ENCODE measurements around the gene SLC12A5.

Gene SLC12A5

GRCh38 chr20:46023999-46024398 lies 5.0 kb upstream of the SLC12A5 start:
- no peak for DNase-seq (ENCODE audit: low spot score)
- TF ChIP-seq CTCF (IDR thresholded peaks at IDR 0.05; ENCODE audit: extremely low read depth, insufficient read depth, missing control alignments): no peak
- in situ Hi-C loops (cut with MboI; ENCODE audit: low pct_unique_long_range_greater_than_20kb, low sequenced_read_pairs, unreplicated experiment): no loop called here

GRCh38 chr20:46025376-46025783 lies 3.6 kb upstream of the SLC12A5 start:
- DNase-seq (ENCODE audit: low spot score): no peak
- in situ Hi-C loops (cut with MboI; ENCODE audit: low pct_unique_long_range_greater_than_20kb, low sequenced_read_pairs, unreplicated experiment): no loop called here
- no peak for TF ChIP-seq CTCF (IDR thresholded peaks at IDR 0.05; ENCODE audit: extremely low read depth, insufficient read depth, missing control alignments)

- no peak for TF ChIP-seq CTCF (IDR thresholded peaks at IDR 0.05; ENCODE audit: extremely low read depth, insufficient read depth, missing control alignments)
- in situ Hi-C loops (cut with MboI; ENCODE audit: low pct_unique_long_range_greater_than_20kb, low sequenced_read_pairs, unreplicated experiment): no loop called here
- DNase-seq (ENCODE audit: low spot score): peak; percentile 63
Observed at GRCh38 chr20:46027245-46027853, 1.7 kb upstream of the SLC12A5 start.

GRCh38 chr20:46028110-46028509 lies 905 bp upstream of the SLC12A5 start:
- TF ChIP-seq CTCF (IDR thresholded peaks at IDR 0.05; ENCODE audit: extremely low read depth, insufficient read depth, missing control alignments): no peak
- in situ Hi-C loops (cut with MboI; ENCODE audit: low pct_unique_long_range_greater_than_20kb, low sequenced_read_pairs, unreplicated experiment): no loop called here

GRCh38 chr20:46030284-46031013 lies 1.4 kb downstream of the SLC12A5 start:
- in situ Hi-C loops (cut with MboI; ENCODE audit: low pct_unique_long_range_greater_than_20kb, low sequenced_read_pairs, unreplicated experiment): no loop called here
- no peak for DNase-seq (ENCODE audit: low spot score)
- TF ChIP-seq CTCF (IDR thresholded peaks at IDR 0.05; ENCODE audit: extremely low read depth, insufficient read depth, missing control alignments): no peak

More at GRCh38 chr20:46028110-46028509, 905 bp upstream of the SLC12A5 start:
- DNase-seq (ENCODE audit: low spot score): no peak

GRCh38 chr20:46031014-46031569 lies 2.1 kb downstream of the SLC12A5 start:
- no peak for DNase-seq (ENCODE audit: low spot score)
- in situ Hi-C loops (cut with MboI; ENCODE audit: low pct_unique_long_range_greater_than_20kb, low sequenced_read_pairs, unreplicated experiment): no loop called here

More at GRCh38 chr20:46031014-46031569, 2.1 kb downstream of the SLC12A5 start:
- TF ChIP-seq CTCF (IDR thresholded peaks at IDR 0.05; ENCODE audit: extremely low read depth, insufficient read depth, missing control alignments): no peak
